HepG2 (cell line): ENCODE measurements around the gene TM4SF1. TPM values are rescaled to one million over a fixed set of nuclear protein-coding genes. Genes with fewer than 3 reads are reported as not detected.
"Not testable (repeated sequence)": the region's sequence is repeated elsewhere in the genome, so short reads cannot be mapped to it uniquely, and the experiment has no call there.

Source experiments
- ATAC-seq: fragments of 200-7000 bp; cut with Tn5 transposase; 3 replicates; pipeline ENCODE4 v1.9.1; 2020; ENCODE audit warnings: mild to moderate bottlenecking, moderate library complexity
- BruUV-seq: library from RNA; stranded (reverse); fragments of 400-500 nt; replicated peaks from 2 replicates; lab custom pipeline; 2021; lab: Mats Ljungman, UMichigan
- CTCF ChIA-PET: fragments of 300-600 bp; formaldehyde crosslinking; extraction: SDS; loops from one replicate; lab custom pipeline; 2021; ENCODE audit warnings: low total read pairs, inconsistent platforms, low intra/inter-chr PET ratio; lab: Yijun Ruan, JAX
- POLR2A ChIA-PET: fragments of 350-600 bp; sonication (Branson Sonifier 250); formaldehyde crosslinking; loops from one replicate; lab custom pipeline; 2020; ENCODE audit warnings: antibody characterized with exemption, inconsistent platforms; lab: Yijun Ruan, JAX
- DNase-seq: peaks from one replicate; pipeline ENCODE4 v3.0.0-alpha.2; 2015; ENCODE audit warnings: low spot score
- FAIRE-seq: peaks from 3 replicates; lab custom pipeline; 2011; peaks lifted over from hg19 to GRCh38; lab: Jason Lieb, UNC
- H2AFZ ChIP-seq: one replicate; pipeline ENCODE4 v1.6.1; 2011; ENCODE audit warnings: low read length, inconsistent platforms
- H3K27ac ChIP-seq: fragments of 300-600 bp; 3 replicates; pipeline ENCODE4 v1.8.0; 2011; ENCODE audit warnings: mixed run types, mild to moderate bottlenecking, mixed read lengths, low read length, inconsistent platforms; ENCODE audit not compliant: insufficient read depth; ENCODE audit errors: extremely low read length
- H3K27me3 ChIP-seq, 2 experiments: fragments of 200-600 bp in 1 of 2; 2 replicates in 1 of 2; 3 replicates in 1 of 2; pipeline versions ENCODE4 v1.6.0 to v1.8.0; 2011; ENCODE audit warnings: low read length in 2 of 2, mild to moderate bottlenecking in 2 of 2, moderate library complexity in 2 of 2, inconsistent platforms in 1 of 2; ENCODE audit not compliant: insufficient read depth in 2 of 2, control insufficient read depth in 1 of 2
- H3K36me3 ChIP-seq, 2 experiments: fragments of 200-600 bp in 1 of 2; replicated peaks in 1 of 2; 2 replicates in 1 of 2; 3 replicates in 1 of 2; pipeline versions ENCODE4 v1.5.1 to v1.8.0; 2011; ENCODE audit warnings: low read length in 2 of 2, inconsistent platforms in 1 of 2; ENCODE audit not compliant: insufficient read depth in 2 of 2, control insufficient read depth in 1 of 2
- H3K4me1 ChIP-seq: 2 replicates; pipeline ENCODE4 v1.5.1; 2012; ENCODE audit warnings: low read length, inconsistent platforms; ENCODE audit not compliant: insufficient read depth
- H3K4me2 ChIP-seq: 2 replicates; pipeline ENCODE4 v1.6.0; 2011; ENCODE audit warnings: low read depth, low read length, inconsistent platforms
- H3K4me3 ChIP-seq, 3 experiments: fragments of 200-600 bp in 1 of 3; sonication (generic), shearing (Covaris generic) in 1 of 3; replicated peaks in 1 of 3; 2 replicates each; pipeline ENCODE4 v1.5.1; 2011 to 2016; ENCODE audit warnings: low read length in 3 of 3, inconsistent platforms in 2 of 3, low read depth in 2 of 3, mild to moderate bottlenecking in 2 of 3, control low read depth in 1 of 3, mixed read lengths in 1 of 3; ENCODE audit not compliant: insufficient read depth in 1 of 3
- H3K79me2 ChIP-seq: one replicate; pipeline ENCODE4 v1.6.1; 2011; ENCODE audit warnings: low read length, inconsistent platforms; ENCODE audit not compliant: insufficient read depth
- H3K9ac ChIP-seq: 2 replicates; pipeline ENCODE4 v1.6.0; 2011; ENCODE audit warnings: mild to moderate bottlenecking, low read depth, low read length, inconsistent platforms; ENCODE audit not compliant: insufficient read depth
- H3K9me3 ChIP-seq: 2 replicates; pipeline ENCODE4 v1.5.1; 2012; ENCODE audit warnings: mild to moderate bottlenecking, low read length
- H4K20me1 ChIP-seq: 2 replicates; pipeline ENCODE4 v1.6.0; 2011; ENCODE audit warnings: inconsistent platforms, mild to moderate bottlenecking, low read length, moderate library complexity; ENCODE audit not compliant: insufficient read depth
- FOXK1 ChIP-seq: sonication (generic); formaldehyde crosslinking; IDR thresholded peaks from 2 replicates; pipeline ENCODE4 v1.4.0; 2020; ENCODE audit warnings: low read depth, missing genetic modification reagents, borderline replicate concordance
- HDAC1 ChIP-seq: sonication (generic); formaldehyde crosslinking; IDR thresholded peaks from 2 replicates; pipeline ENCODE4 v1.5.1; 2020; ENCODE audit warnings: mild to moderate bottlenecking, missing genetic modification reagents
- HNF4G ChIP-seq, 2 experiments: sonication (generic) in 1 of 2; formaldehyde crosslinking in 1 of 2; IDR thresholded peaks; 2 replicates each; pipeline versions ENCODE4 v1.4.0 to v1.6.1; 2011 to 2020; ENCODE audit warnings: borderline replicate concordance in 2 of 2, low read depth in 2 of 2, mild to moderate bottlenecking in 2 of 2, low read length in 1 of 2, missing genetic modification reagents in 1 of 2, moderate library complexity in 1 of 2
- MED1 ChIP-seq: sonication (generic); formaldehyde crosslinking; IDR thresholded peaks from 2 replicates; pipeline ENCODE4 v1.4.0; 2020; ENCODE audit warnings: missing genetic modification reagents
- NFKBIZ ChIP-seq: IDR thresholded peaks from 2 replicates; pipeline ENCODE4 v1.6.1; 2018; ENCODE audit warnings: missing genetic modification reagents, missing compliant biosample characterization
- RBFOX2 ChIP-seq: fragments of 200-400 bp; formaldehyde crosslinking; IDR thresholded peaks from 2 replicates; pipeline ENCODE4 v1.6.1; 2017; ENCODE audit warnings: low read depth, mild to moderate bottlenecking, low read length
- WGBS: methylation state at CpG from one replicate; pipeline ENCODE4 v1.1.6; 2017; ENCODE audit warnings: low lambda C conversion rate; 5-methylcytosine and 5-hydroxymethylcytosine counted together
- in situ Hi-C: cut with HindIII; loops from 2 replicates; pipeline ENCODE4 v1.10.0; 2017; ENCODE audit warnings: low pct_unique_long_range_greater_than_20kb; ENCODE audit not compliant: extremely low pct_ligation_motif_present
- intact Hi-C: fragments of 100-400 bp; cut with micrococcal nuclease; formaldehyde crosslinking; loops from one replicate; pipeline ENCODE4 v1.10.0; 2022; ENCODE audit not compliant: unreplicated experiment
- polyA plus RNA-seq, 8 experiments: library from polyadenylated mRNA; depleted of rRNA in 3 of 8; stranded (reverse) in 7 of 8; unstranded in 1 of 8; fragments of >200 nt; fragmentation: Illumina TruSeq in 4 of 8; extraction: Trizol in 4 of 8; gene quantifications; 2 replicates each; pipeline versions ENCODE4 v1.2.1 to v1.2.3, GENCODE V29; 2011 to 2016; ENCODE audit warnings: low read depth in 4 of 8, missing spikeins in 1 of 8, mixed read lengths in 1 of 8; ENCODE audit not compliant: insufficient read depth in 1 of 8
- total RNA-seq, 5 experiments: library from RNA; depleted of rRNA; stranded (reverse); fragments of >200 nt; fragmentation: Illumina TruSeq; extraction: Trizol; gene quantifications; 2 replicates each; pipeline ENCODE4 v1.2.3, GENCODE V29; 2016; ENCODE audit warnings: low read depth in 1 of 5
- TF ChIP-seq, protein P1 (sequence below): sonication (generic); formaldehyde crosslinking; IDR thresholded peaks from 2 replicates; pipeline ENCODE4 v1.8.1; 2023; ENCODE audit warnings: mild to moderate bottlenecking, missing genetic modification reagents

The TM4SF1 gene
- total and polyA plus RNA-seq, 2 of the 13 experiments (the other 11 are each of a cell fraction or from before 2014, with no cell fraction given): 431 to 1,359 TPM

GRCh38 chr3:149381173-149382100, 4.0 kb upstream of the TM4SF1 start (continued):
- TF ChIP-seq HNF4G (IDR thresholded peaks at IDR 0.05; ENCODE audit: borderline replicate concordance, low read depth, low read length) (peak; percentile 31; the same call in 1 of the 2 replicates), HNF4G (CRISPR knock-in tag; IDR thresholded peaks at IDR 0.05; ENCODE audit: borderline replicate concordance, low read depth) (peak; percentile 57; the same call in 1 of the 2 replicates), HDAC1 (CRISPR knock-in tag) (0 out of 2 replicates have a peak, but pooled peaks have one; percentile 33), MED1 (CRISPR knock-in tag) (peak; percentile 84), FOXK1 (CRISPR knock-in tag) (peak; percentile 69), NFKBIZ (no peak)
- TF ChIP-seq, protein P1, sequence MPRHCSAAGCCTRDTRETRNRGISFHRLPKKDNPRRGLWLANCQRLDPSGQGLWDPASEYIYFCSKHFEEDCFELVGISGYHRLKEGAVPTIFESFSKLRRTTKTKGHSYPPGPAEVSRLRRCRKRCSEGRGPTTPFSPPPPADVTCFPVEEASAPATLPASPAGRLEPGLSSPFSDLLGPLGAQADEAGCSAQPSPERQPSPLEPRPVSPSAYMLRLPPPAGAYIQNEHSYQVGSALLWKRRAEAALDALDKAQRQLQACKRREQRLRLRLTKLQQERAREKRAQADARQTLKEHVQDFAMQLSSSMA (CRISPR knock-in tag): no peak

DNA sequence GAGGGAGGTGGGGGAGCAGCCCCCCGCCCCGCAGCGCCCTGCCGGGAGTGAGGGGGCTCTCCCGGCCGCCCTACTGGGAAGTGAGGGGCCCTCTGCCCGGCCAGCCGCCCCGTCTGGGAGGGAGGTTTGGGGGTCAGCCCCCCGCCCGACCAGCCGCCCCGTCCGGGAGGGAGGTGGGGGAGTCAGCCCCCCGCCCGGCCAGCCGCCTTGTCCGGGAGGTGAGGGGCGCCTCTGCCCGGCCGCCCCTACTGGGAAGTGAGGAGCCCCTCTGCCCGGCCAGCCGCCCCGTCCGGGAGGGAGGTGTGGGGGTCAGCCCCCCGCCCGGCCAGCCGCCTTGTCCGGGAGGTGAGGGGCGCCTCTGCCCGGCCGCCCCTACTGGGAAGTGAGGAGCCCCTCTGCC, 2.8 kb upstream of the TM4SF1 start:
- peaks cover 60% of the 10 kb centered on the region for H3K79me2 ChIP-seq
- POLR2A ChIA-PET, H2AFZ ChIP-seq, H3K27me3 ChIP-seq, H3K27ac ChIP-seq, H3K9me3 ChIP-seq, intact Hi-C loops, FAIRE-seq, H3K9ac ChIP-seq, H3K36me3 ChIP-seq, ATAC-seq, H3K4me2 ChIP-seq, BruUV-seq, DNase-seq, CTCF ChIA-PET, H4K20me1 ChIP-seq, in situ Hi-C loops, H3K4me3 ChIP-seq: not testable (repeated sequence)
- peak; percentile 49; the same call in 1 of the 2 replicates for TF ChIP-seq RBFOX2
- no CpG with 5 or more reads among the region's 32 CpGs for WGBS
- H3K4me1 ChIP-seq: peaks cover 63% of the 10 kb centered on the region
